ENCODE data around the gene EP400. TPM values are rescaled to one million over a fixed set of nuclear protein-coding genes. Genes with fewer than 3 reads are reported as not detected.

Gene EP400
- total and polyA plus RNA-seq, 2 donors (not counting 1 experiment from before 2014, with no cell fraction given), result 3.4 to 12.4 TPM

DNA sequence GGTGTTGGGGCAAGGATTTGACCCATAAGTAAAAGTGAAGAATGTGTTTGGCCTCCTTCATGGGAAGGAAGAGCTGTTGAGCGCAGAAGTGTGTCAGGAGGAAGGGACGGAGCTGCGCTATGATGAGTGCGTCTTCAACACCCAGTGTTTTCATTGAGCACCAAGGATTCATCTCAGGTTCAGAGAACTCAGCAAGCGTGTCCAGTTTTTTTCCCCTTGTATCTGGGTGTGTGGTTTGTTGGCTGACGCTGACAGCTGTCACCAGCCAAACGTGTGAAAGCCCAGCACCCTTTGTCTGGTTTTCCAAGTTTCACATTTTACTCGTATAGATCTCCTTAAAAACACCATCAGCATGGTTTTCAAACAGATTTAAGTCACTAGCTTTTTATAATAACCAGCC is 12.3 kb downstream of the EP400 start:
- H3K4me2 ChIP-seq (ENCODE audit: extremely low read depth, insufficient read depth, low read length), result no peak overlapping the region
- no peaks in the 10 kb centered on the region for H3K9me3 ChIP-seq (ENCODE audit: control insufficient read depth, insufficient read depth, low read depth, low read length)
- H3K4me1 ChIP-seq (ENCODE audit: control insufficient read depth, extremely low read depth, insufficient read depth, low read length), result no peaks in the 10 kb centered on the region
- no peaks in the 10 kb centered on the region for H4K20me1 ChIP-seq (ENCODE audit: control insufficient read depth, extremely low read depth, insufficient read depth, low read length)
- no peak overlapping the region for H3K27ac ChIP-seq (ENCODE audit: insufficient read depth, low read length)
- H3K4me3 ChIP-seq (replicated peaks in 1 of 4; ENCODE audit: control extremely low read depth in 1 of 4, insufficient read depth in 1 of 4, low read depth in 3 of 4, low read length in 4 of 4), result no peak overlapping the region
- no peaks in the 10 kb centered on the region for H3K36me3 ChIP-seq (ENCODE audit: control insufficient read depth, insufficient read depth, low read length)
- no peak for DNase-seq (ENCODE audit: low read depth in 2 of 2)
- no peak overlapping the region for H2AFZ ChIP-seq (ENCODE audit: low read length)
- no peaks in the 10 kb centered on the region for H3K27me3 ChIP-seq (ENCODE audit: control insufficient read depth, insufficient read depth, low read length)
- peaks cover 55% of the 10 kb centered on the region for H3K79me2 ChIP-seq (ENCODE audit: control insufficient read depth, insufficient read depth, low read length)
- TF ChIP-seq, protein P1, sequence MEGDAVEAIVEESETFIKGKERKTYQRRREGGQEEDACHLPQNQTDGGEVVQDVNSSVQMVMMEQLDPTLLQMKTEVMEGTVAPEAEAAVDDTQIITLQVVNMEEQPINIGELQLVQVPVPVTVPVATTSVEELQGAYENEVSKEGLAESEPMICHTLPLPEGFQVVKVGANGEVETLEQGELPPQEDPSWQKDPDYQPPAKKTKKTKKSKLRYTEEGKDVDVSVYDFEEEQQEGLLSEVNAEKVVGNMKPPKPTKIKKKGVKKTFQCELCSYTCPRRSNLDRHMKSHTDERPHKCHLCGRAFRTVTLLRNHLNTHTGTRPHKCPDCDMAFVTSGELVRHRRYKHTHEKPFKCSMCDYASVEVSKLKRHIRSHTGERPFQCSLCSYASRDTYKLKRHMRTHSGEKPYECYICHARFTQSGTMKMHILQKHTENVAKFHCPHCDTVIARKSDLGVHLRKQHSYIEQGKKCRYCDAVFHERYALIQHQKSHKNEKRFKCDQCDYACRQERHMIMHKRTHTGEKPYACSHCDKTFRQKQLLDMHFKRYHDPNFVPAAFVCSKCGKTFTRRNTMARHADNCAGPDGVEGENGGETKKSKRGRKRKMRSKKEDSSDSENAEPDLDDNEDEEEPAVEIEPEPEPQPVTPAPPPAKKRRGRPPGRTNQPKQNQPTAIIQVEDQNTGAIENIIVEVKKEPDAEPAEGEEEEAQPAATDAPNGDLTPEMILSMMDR (conservative IDR thresholded peaks at IDR 0.05 in 1 of 2, IDR thresholded peaks at IDR 0.05 in 1 of 2; ENCODE audit: low read depth in 1 of 2, low read length in 2 of 2), result no peak
- no peak for TF ChIP-seq EZH2 (IDR thresholded peaks at IDR 0.05; ENCODE audit: low read length, missing control alignments)
- H3K9ac ChIP-seq (ENCODE audit: insufficient read depth, low read length), result no peak overlapping the region

DNA sequence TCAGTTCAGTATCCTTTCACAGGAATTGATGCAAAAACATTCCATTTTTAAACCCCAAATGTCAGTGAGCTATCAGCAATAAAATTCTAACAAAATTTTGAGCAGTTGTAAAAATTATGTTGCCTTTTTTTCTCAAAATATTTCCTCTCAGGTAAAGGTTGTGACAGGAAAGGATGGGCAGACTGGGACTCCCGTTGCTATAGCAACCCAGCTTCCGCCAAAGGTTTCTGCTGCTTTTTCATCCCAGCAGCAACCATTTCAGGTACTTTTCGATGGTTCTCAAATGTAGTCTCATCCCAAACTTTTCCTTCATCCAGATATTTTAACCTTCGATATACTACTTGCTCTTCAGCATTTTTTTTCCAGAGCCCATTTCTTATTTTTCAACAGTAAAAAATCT is 13.6 kb downstream of the EP400 start:
- Histone ChIP-seq H3K27ac (ENCODE audit: insufficient read depth, low read length) (no peak overlapping the region), H3K4me1 (ENCODE audit: control insufficient read depth, extremely low read depth, insufficient read depth, low read length) (no peaks in the 10 kb centered on the region), H2AFZ (ENCODE audit: low read length) (no peak overlapping the region), H3K9me3 (ENCODE audit: control insufficient read depth, insufficient read depth, low read depth, low read length) (no peaks in the 10 kb centered on the region), H3K79me2 (ENCODE audit: control insufficient read depth, insufficient read depth, low read length) (peaks cover 54% of the 10 kb centered on the region), H3K4me2 (ENCODE audit: extremely low read depth, insufficient read depth, low read length) (no peak overlapping the region), H3K9ac (ENCODE audit: insufficient read depth, low read length) (no peak overlapping the region), H4K20me1 (ENCODE audit: control insufficient read depth, extremely low read depth, insufficient read depth, low read length) (no peaks in the 10 kb centered on the region), H3K36me3 (ENCODE audit: control insufficient read depth, insufficient read depth, low read length) (no peaks in the 10 kb centered on the region), H3K27me3 (ENCODE audit: control insufficient read depth, insufficient read depth, low read length) (no peaks in the 10 kb centered on the region), H3K4me3 (replicated peaks in 1 of 4; ENCODE audit: control extremely low read depth in 1 of 4, insufficient read depth in 1 of 4, low read depth in 3 of 4, low read length in 4 of 4) (no peak overlapping the region)
- TF ChIP-seq, protein P1 (conservative IDR thresholded peaks at IDR 0.05 in 1 of 2, IDR thresholded peaks at IDR 0.05 in 1 of 2; ENCODE audit: low read depth in 1 of 2, low read length in 2 of 2), result no peak
- TF ChIP-seq EZH2 (IDR thresholded peaks at IDR 0.05; ENCODE audit: low read length, missing control alignments), result no peak
- no peak for DNase-seq (ENCODE audit: low read depth in 2 of 2)

DNA sequence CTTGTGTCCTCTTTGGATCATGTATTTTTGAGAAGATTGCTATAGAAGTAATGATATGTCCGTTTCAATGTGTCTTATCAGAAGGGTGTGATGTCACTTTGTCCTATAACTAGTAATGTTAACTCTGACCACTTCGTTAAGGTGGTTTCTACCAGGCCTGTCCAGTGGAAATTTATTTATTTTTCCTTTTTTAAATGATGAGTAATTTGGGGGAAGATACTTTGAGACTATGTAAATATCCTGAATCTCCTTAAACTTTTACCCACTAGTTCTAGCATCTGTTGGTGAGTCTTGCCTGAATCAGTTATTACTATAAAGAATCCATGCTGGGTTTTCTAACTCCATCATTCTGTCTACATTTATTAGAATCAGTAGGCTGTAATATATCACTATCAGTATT is 15.3 kb downstream of the EP400 start:
- no peak overlapping the region for H2AFZ ChIP-seq (ENCODE audit: low read length)
- H3K4me2 ChIP-seq (ENCODE audit: extremely low read depth, insufficient read depth, low read length), result no peak overlapping the region
- no peak overlapping the region for H3K27ac ChIP-seq (ENCODE audit: insufficient read depth, low read length)
- H3K79me2 ChIP-seq (ENCODE audit: control insufficient read depth, insufficient read depth, low read length), result peaks cover 54% of the 10 kb centered on the region
- DNase-seq (ENCODE audit: low read depth in 2 of 2), result peak; percentile 11 to 22
- no peaks in the 10 kb centered on the region for H3K9me3 ChIP-seq (ENCODE audit: control insufficient read depth, insufficient read depth, low read depth, low read length)
- TF ChIP-seq EZH2 (IDR thresholded peaks at IDR 0.05; ENCODE audit: low read length, missing control alignments), result no peak
- TF ChIP-seq, protein P1 (conservative IDR thresholded peaks at IDR 0.05 in 1 of 2, IDR thresholded peaks at IDR 0.05 in 1 of 2; ENCODE audit: low read depth in 1 of 2, low read length in 2 of 2), result no peak
- no peak overlapping the region for H3K9ac ChIP-seq (ENCODE audit: insufficient read depth, low read length)
- no peaks in the 10 kb centered on the region for H4K20me1 ChIP-seq (ENCODE audit: control insufficient read depth, extremely low read depth, insufficient read depth, low read length)
- H3K4me1 ChIP-seq (ENCODE audit: control insufficient read depth, extremely low read depth, insufficient read depth, low read length), result no peaks in the 10 kb centered on the region
- no peaks in the 10 kb centered on the region for H3K27me3 ChIP-seq (ENCODE audit: control insufficient read depth, insufficient read depth, low read length)
- no peaks in the 10 kb centered on the region for H3K36me3 ChIP-seq (ENCODE audit: control insufficient read depth, insufficient read depth, low read length)
- no peak overlapping the region for H3K4me3 ChIP-seq (replicated peaks in 1 of 4; ENCODE audit: control extremely low read depth in 1 of 4, insufficient read depth in 1 of 4, low read depth in 3 of 4, low read length in 4 of 4)
